Gastroesophageal sphincter (tissue), 3 donors: ENCODE results near the gene MED26.

Experiments used
- POLR2A ChIP-seq, 2 donors: fragments of 450-650 bp; IDR thresholded peaks; one replicate each; pipeline ENCODE4 v1.6.1; 2017; ENCODE audit warnings: antibody characterized with exemption in 2 of 2, mild to moderate bottlenecking in 2 of 2, moderate library complexity in 1 of 2
- TF ChIP-seq, protein P1 (sequence below), 4 experiments: fragments of 200-600 bp in 2 of 4; fragments of 450-650 bp in 2 of 4; sonication (generic) in 1 of 4; IDR thresholded peaks; one replicate each; pipeline ENCODE4 v1.5.1; 2017 to 2019; ENCODE audit warnings: antibody characterized with exemption in 4 of 4, mild to moderate bottlenecking in 2 of 4, moderate library complexity in 2 of 4

DNA sequence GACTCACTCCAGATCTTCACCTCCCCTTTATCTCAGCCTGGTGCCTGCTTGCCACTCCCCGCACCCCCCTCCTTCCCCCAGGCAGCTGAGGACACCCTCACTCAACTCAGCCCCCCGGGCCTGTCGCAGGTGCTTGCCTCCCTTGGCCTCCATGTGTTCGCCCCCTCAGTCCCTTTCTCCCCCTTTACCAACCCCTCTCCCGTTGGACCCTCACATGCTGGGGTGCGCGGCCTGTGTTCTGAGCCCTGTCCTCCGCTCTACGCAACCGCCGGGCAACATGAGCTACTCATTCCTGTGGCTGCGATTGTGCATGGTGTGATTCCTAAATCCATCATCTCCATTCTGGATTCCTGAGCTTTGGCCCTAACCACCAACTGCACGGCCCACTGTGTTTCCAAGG is 90.9 kb downstream of the MED26 start:
- TF ChIP-seq POLR2A (IDR thresholded peaks at IDR 0.05) = no peak
- TF ChIP-seq, protein P1, sequence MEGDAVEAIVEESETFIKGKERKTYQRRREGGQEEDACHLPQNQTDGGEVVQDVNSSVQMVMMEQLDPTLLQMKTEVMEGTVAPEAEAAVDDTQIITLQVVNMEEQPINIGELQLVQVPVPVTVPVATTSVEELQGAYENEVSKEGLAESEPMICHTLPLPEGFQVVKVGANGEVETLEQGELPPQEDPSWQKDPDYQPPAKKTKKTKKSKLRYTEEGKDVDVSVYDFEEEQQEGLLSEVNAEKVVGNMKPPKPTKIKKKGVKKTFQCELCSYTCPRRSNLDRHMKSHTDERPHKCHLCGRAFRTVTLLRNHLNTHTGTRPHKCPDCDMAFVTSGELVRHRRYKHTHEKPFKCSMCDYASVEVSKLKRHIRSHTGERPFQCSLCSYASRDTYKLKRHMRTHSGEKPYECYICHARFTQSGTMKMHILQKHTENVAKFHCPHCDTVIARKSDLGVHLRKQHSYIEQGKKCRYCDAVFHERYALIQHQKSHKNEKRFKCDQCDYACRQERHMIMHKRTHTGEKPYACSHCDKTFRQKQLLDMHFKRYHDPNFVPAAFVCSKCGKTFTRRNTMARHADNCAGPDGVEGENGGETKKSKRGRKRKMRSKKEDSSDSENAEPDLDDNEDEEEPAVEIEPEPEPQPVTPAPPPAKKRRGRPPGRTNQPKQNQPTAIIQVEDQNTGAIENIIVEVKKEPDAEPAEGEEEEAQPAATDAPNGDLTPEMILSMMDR (IDR thresholded peaks at IDR 0.05) = no peak
